GOT3 (cell line): ENCODE data around the gene KLK4.

Source experiments
- DNase-seq: peaks from one replicate; lab custom pipeline; 2025; ENCODE audit warnings: mixed read lengths; lab: John Stamatoyannopoulos, UW

Gene KLK4

GRCh38 chr19:50880241-50880640 lies 31.0 kb downstream of the KLK4 start:
- no peak for DNase-seq

- no peak for DNase-seq
Measured at GRCh38 chr19:50878851-50879250, 32.3 kb downstream of the KLK4 start.

- no peak for DNase-seq
Measured at GRCh38 chr19:50877338-50877737, 33.9 kb downstream of the KLK4 start.

- no peak for DNase-seq
Measured at GRCh38 chr19:50876456-50876855, 34.7 kb downstream of the KLK4 start.

GRCh38 chr19:50875795-50876422 lies 35.3 kb downstream of the KLK4 start:
- DNase-seq, result no peak

- DNase-seq, result no peak
Measured at GRCh38 chr19:50874211-50874610, 37.0 kb downstream of the KLK4 start.

- no peak for DNase-seq
Measured at GRCh38 chr19:50873056-50873455, 38.1 kb downstream of the KLK4 start, which contains the start of gene KLK2. Gene KLK2, plus strand, starts transcription at chr19:50873439. Its CDS starts 35 bp downstream, at chr19:50873474.

GRCh38 chr19:50870417-50871089 lies 40.6 kb downstream of the KLK4 start:
- DNase-seq, result no peak

- DNase-seq, result no peak
Measured at GRCh38 chr19:50869479-50869878, 41.7 kb downstream of the KLK4 start.

- DNase-seq, result no peak
Measured at GRCh38 chr19:50861496-50862286, 49.5 kb downstream of the KLK4 start.

GRCh38 chr19:50861010-50861409 lies 50.2 kb downstream of the KLK4 start:
- DNase-seq, result no peak

- DNase-seq, result no peak
Measured at GRCh38 chr19:50859849-50860248, 51.3 kb downstream of the KLK4 start.

GRCh38 chr19:50858886-50859285 lies 52.3 kb downstream of the KLK4 start:
- DNase-seq, result no peak

- DNase-seq, result no peak
Measured at GRCh38 chr19:50857366-50857765, 53.8 kb downstream of the KLK4 start.
